ENCODE data around the gene ANKFN1. TPM values are rescaled to one million over a fixed set of nuclear protein-coding genes. Genes with fewer than 3 reads are reported as not detected.
"Not testable (repeated sequence)": the region's sequence is repeated elsewhere in the genome, so short reads cannot be mapped to it uniquely, and the experiment has no call there.

Gene ANKFN1
- total RNA-seq, 3 donors from 2014 or later = not detected

DNA sequence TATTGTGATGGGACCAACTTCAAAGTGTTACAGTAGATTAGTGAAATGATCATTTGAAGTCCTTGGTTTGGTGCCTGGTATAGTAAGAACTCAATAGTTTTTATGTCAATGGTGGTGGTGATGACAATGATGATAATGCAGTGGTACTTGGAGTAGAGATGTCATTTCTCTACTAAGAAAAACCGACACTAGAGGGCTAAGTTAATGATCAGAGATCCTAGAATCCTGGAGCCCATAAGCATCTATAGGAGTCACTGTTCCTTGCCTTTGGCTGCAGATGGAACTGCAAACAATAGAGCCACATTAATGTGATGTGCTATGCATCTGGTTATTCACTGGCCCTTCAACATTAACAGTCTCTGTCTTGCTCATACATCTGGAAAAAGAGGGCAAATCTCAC, 103.8 kb downstream of the ANKFN1 start:
- no peak for DNase-seq
- no peaks in the 10 kb centered on the region for H3K9me3 Mint-ChIP-seq
- no peaks in the 10 kb centered on the region for H3K36me3 Mint-ChIP-seq (ENCODE audit: insufficient read depth)
- peaks cover 6% of the 10 kb centered on the region for H3K27me3 Mint-ChIP-seq (ENCODE audit: low read depth)
- H3K4me3 Mint-ChIP-seq = no peak overlapping the region
- no peak for ATAC-seq
- H3K4me1 Mint-ChIP-seq (ENCODE audit: low read depth) = no peaks in the 10 kb centered on the region

DNA sequence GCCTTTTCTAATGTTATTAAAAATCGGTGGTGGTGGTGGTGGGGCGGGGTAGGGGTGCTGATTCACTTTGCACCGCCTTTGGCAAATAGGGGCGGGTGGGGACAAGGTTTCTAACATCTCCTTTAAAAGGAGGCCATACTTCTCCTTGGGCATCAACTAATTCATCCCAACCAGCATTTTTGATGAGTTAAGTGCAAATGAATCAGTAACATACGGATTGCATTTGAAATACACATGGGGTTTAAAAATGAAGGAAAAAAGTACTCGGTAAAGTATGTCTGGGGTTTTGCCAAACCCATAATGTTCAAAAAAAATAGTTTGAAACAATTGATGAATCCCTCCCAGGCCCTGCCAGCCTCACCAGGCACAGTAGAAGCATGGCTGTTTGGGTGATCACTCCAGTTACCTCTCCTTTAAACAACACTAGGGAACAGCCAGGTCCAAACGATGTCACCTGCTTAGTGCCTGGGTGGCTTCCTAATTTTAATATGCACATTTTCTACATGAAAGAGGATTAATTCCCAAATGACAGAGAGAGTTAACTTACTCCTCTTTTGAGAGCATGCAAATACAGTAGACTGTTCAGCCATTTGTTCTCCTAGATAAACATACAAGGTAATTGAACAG, 107.2 kb downstream of the ANKFN1 start:
- H3K4me3 Mint-ChIP-seq = no peak overlapping the region
- no peaks in the 10 kb centered on the region for H3K9me3 Mint-ChIP-seq
- H3K27me3 Mint-ChIP-seq (ENCODE audit: low read depth) = peaks cover 4% of the 10 kb centered on the region
- ATAC-seq (no peak), DNase-seq (no peak)
- H3K36me3 Mint-ChIP-seq (ENCODE audit: insufficient read depth) = no peaks in the 10 kb centered on the region
- H3K4me1 Mint-ChIP-seq (ENCODE audit: low read depth) = no peaks in the 10 kb centered on the region

DNA sequence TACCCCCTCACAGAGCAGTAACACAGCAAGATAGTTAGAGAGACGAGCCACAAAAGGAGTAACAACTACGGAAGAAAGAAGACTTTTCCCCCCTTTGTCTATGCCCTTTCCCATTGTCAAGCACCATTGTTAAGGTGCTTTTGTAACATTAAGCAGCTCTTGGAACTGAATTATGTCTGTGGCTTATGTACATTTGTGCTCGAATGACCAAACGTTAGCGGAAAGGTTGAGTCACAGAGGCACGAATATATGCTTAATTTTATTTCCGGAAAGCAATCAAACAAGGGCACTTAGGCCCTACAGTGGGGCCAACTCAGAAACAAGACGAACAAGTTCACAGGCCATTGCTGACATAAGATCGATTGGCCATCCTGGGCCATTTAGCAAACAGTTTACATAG, 109.5 kb downstream of the ANKFN1 start:
- Mint-ChIP-seq H3K4me3 (no peak overlapping the region), H3K27me3 (ENCODE audit: low read depth) (peaks cover 4% of the 10 kb centered on the region), H3K4me1 (ENCODE audit: low read depth) (no peaks in the 10 kb centered on the region), H3K36me3 (ENCODE audit: insufficient read depth) (no peaks in the 10 kb centered on the region), H3K9me3 (no peaks in the 10 kb centered on the region)
- no peak for DNase-seq
- no peak for ATAC-seq

DNA sequence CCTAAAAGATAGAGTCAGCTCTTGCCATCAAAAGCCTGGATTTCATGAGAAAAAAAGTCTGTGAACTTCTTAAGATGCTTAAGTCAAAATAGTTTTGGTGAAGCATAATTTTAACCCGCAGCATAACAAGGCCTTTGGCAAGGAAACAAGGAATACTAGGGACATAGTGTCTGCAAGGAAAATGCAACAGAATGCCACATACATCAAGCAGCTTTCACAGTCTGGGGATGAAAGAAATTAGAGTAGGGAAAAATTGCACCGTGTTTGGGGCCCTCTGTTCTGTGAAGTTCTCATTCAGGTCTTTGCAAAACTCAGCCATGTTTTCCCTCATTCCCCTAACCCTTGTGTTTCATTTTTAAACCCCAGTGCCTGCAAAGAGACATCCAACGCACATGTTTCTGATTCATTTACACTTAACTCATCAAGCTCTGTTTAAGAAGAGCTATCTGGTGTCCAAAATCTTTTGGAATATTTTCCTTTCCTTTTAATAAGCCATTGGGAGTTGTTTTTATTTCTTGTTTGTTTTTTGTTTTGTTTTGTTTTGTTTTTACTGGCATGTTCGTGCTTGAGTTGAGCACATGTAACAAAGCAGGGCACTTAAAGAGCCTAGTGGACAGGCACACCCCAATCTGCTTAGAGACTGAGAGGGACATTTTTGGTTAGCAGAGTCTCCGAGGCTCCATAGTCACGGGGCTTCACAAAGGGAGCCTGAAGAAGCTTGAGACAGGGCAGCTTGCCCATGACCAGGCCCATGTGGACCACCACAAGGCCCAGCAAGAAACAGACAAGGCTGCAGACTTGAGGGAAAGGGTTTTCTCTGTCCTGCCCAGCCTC, 116.5 kb downstream of the ANKFN1 start:
- DNase-seq = no peak
- Mint-ChIP-seq H3K27me3 (ENCODE audit: low read depth) (no peaks in the 10 kb centered on the region), H3K4me1 (ENCODE audit: low read depth) (no peaks in the 10 kb centered on the region), H3K36me3 (ENCODE audit: insufficient read depth) (no peaks in the 10 kb centered on the region), H3K4me3 (no peak overlapping the region), H3K9me3 (no peaks in the 10 kb centered on the region)
- no peak for ATAC-seq

DNA sequence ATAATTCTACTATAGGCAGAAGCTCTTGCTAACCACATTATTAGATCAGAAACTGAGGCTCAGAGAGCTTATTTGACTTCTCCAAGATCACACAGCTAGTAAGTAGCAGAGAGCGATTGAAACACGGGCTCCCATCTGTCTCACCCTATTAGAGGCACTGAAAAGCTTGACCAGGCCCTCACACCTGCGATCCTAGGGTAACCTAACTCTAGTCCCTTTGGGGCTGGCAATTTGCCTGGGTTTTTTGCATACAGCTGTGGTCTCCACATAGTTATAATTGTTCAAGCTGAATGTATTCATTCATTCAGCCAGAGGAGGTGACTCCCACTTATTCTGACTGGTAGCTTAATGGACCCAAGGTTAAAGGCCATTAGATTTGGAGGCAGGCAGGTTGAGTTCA, 121.2 kb downstream of the ANKFN1 start:
- ATAC-seq (no peak), DNase-seq (no peak)
- Mint-ChIP-seq H3K4me1 (ENCODE audit: low read depth) (no peaks in the 10 kb centered on the region), H3K27me3 (ENCODE audit: low read depth) (no peaks in the 10 kb centered on the region), H3K4me3 (no peak overlapping the region), H3K9me3 (no peaks in the 10 kb centered on the region), H3K36me3 (ENCODE audit: insufficient read depth) (no peaks in the 10 kb centered on the region)

DNA sequence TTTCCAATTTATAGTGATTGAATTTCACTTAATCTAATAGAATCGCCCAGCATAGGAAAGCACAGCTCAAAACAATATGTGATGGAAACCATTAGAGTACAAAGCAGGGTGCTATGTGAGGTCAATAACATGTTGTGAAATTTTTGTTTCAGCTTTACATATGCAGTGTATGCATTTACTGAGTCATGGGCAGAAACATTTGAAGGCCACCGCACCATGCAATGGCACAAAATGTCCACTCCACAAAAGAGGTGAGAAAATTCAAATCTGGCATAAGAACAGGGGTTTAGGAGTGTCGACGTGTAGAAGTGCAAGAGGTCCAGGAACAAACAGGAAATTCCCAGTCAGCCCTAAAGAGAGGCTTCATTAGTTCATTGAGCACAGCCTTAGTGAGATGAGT, 131.2 kb downstream of the ANKFN1 start:
- H3K36me3 Mint-ChIP-seq (ENCODE audit: insufficient read depth) = no peaks in the 10 kb centered on the region
- DNase-seq = no peak
- H3K9me3 Mint-ChIP-seq = no peaks in the 10 kb centered on the region
- no peak for ATAC-seq
- no peaks in the 10 kb centered on the region for H3K4me1 Mint-ChIP-seq (ENCODE audit: low read depth)
- H3K4me3 Mint-ChIP-seq = no peak overlapping the region
- no peaks in the 10 kb centered on the region for H3K27me3 Mint-ChIP-seq (ENCODE audit: low read depth)

DNA sequence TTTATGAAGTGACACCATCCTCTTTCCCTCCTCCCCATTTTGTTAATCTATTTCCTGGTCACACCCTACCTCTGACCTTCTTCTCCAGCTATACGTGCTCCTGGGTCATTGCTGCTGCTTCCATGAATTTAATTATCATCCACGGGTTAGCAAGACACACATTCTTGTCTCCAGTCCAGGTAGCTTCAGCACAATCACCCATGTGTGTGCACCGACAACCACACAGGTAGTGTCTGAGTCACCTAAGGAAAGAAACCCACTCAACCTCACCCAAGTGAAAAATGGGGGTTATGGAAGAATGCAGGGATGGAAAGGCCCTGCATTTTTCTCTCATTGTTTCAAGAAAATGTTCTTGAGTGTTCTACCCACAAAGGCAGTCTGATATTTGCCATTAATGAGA, 135.5 kb downstream of the ANKFN1 start:
- H3K9me3 Mint-ChIP-seq; H3K4me3 Mint-ChIP-seq; ATAC-seq; H3K36me3 Mint-ChIP-seq (ENCODE audit: insufficient read depth); H3K27me3 Mint-ChIP-seq (ENCODE audit: low read depth); DNase-seq: not testable (repeated sequence)
- peaks cover 18% of the 10 kb centered on the region for H3K4me1 Mint-ChIP-seq (ENCODE audit: low read depth)

DNA sequence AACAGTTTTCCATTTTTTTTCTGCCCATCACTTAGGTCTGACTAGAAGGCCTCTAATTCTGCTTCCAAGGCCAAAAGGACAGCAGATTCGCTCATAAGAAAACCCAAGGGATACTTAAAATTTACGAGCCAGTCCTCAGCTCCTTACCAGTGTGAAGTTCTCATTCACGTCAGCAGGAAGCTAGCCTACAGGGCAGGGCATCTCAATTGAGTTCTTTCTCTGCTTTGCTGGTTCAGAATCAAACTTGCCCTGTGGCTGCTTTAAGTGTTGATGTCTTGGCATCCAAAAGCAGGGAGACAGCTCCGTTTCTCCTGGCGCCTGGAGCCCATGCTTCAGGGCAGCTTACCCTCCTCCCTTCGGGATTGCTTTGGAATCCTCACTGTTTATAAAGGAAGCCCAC, 136.0 kb downstream of the ANKFN1 start:
- Mint-ChIP-seq H3K4me3 (no peak overlapping the region), H3K4me1 (ENCODE audit: low read depth) (peaks cover 18% of the 10 kb centered on the region), H3K27me3 (ENCODE audit: low read depth) (no peaks in the 10 kb centered on the region), H3K9me3 (no peaks in the 10 kb centered on the region), H3K36me3 (ENCODE audit: insufficient read depth) (no peaks in the 10 kb centered on the region)
- no peak for DNase-seq
- ATAC-seq = no peak

DNA sequence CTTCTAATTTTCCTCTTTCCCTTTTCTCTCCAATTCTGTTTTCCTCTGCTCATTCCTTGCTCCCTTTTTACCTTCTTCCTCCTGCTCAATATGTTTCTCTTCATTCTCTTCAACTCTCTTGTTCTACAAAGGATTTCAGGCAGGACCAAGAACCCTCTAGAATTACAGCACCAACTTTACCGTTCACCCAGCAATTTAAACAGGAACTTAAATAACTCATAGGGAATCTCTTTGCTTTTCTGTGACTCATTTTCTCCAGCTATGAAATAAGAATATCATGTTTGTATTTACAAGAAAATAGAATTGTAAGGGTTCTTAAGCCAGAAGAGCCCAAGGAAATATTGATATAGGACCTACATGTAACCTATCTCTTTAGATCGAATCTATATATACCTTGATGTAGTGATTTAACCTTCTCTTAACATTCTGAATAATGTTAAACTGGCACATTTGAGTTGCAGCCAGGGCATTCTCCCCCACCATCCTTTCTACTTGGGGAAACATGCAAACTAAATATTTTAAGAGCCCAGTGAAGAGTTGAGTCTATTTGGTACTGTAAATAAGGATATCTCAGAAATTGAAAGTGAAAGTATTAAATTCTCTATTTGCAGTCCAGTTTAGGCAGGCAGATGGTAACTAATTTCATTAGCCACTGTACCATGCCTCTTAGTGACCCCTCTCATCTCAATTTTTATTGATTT, 137.0 kb downstream of the ANKFN1 start:
- Mint-ChIP-seq H3K4me3 (peak overlapping the region; percentile 19), H3K36me3 (ENCODE audit: insufficient read depth) (no peaks in the 10 kb centered on the region)
- ATAC-seq = no peak

DNA sequence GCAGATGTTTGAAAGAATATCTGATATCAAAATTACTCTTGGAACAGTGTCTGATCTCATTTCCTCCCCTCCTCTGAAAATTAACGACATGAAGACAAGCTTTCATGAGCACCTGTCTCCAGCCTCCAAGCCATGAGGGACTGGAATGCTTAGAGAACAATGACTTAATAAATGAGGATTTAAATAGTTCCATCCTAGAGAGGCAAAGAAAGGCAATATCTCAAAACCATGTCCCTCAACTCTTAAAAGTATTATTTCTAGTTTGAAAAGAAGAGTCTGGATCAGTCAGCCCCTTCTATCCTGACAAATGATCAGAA, 137.5 kb downstream of the ANKFN1 start:
- H3K9me3 Mint-ChIP-seq = no peaks in the 10 kb centered on the region
- peaks cover 18% of the 10 kb centered on the region for H3K4me1 Mint-ChIP-seq (ENCODE audit: low read depth)
- H3K4me3 Mint-ChIP-seq = peak overlapping the region; percentile 19
- ATAC-seq (no peak), DNase-seq (no peak)
- no peaks in the 10 kb centered on the region for H3K27me3 Mint-ChIP-seq (ENCODE audit: low read depth)
- no peaks in the 10 kb centered on the region for H3K36me3 Mint-ChIP-seq (ENCODE audit: insufficient read depth)

More for the DNA sequence above, 137.0 kb downstream of the ANKFN1 start:
- no peaks in the 10 kb centered on the region for H3K9me3 Mint-ChIP-seq
- no peaks in the 10 kb centered on the region for H3K27me3 Mint-ChIP-seq (ENCODE audit: low read depth)
- peaks cover 18% of the 10 kb centered on the region for H3K4me1 Mint-ChIP-seq (ENCODE audit: low read depth)
- no peak for DNase-seq

DNA sequence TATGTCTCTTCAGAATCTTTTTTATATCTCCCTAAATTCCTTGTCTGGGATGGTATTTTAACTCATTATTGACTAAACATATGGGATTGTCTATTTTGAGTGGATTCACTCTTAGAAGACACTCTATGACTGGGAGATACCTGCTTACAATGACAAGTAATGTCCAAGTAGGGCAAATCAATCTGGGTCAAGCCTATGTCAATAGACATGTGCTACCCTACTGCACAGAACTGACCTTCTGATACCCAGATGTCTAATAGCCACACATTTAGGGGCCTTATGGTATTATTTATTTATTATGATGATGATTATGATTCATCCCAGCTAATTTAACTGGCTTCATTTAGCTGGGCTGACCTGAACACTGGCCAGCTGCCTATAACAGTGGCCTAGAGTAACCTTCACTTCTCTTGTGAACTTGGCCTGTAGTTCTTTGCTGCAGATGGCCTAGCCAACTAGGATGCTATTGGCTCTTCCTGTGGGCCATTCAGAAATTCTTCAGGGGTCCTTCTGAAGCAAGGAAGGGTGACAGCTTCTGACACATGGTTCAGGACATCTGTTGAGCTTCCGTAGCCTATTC, 138.0 kb downstream of the ANKFN1 start:
- Mint-ChIP-seq H3K36me3 (ENCODE audit: insufficient read depth) (no peaks in the 10 kb centered on the region), H3K4me1 (ENCODE audit: low read depth) (peaks cover 18% of the 10 kb centered on the region), H3K4me3 (no peak overlapping the region), H3K27me3 (ENCODE audit: low read depth) (no peaks in the 10 kb centered on the region), H3K9me3 (no peaks in the 10 kb centered on the region)
- DNase-seq (no peak), ATAC-seq (no peak)

DNA sequence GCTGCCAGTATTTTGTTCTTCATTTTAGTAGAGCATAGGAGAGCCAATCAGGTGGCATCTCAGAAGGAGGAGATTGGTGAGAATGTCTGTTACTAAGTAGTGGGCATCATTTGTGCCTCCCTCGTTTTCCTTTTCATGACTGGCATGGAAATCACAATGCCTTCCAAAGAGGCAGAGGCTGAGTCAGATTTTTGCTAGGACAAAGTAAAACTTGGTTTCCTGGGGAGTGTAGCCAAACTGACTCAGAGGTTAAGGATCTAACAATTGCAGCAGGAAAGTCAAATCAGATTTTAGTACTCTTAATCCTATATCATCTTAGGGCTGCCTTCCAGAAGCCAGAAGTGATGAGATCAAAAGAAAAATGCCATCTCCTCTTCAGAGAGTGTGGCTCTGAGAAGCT, 138.7 kb downstream of the ANKFN1 start:
- Mint-ChIP-seq H3K4me1 (ENCODE audit: low read depth) (peaks cover 21% of the 10 kb centered on the region), H3K27me3 (ENCODE audit: low read depth) (no peaks in the 10 kb centered on the region), H3K4me3 (no peak overlapping the region), H3K9me3 (no peaks in the 10 kb centered on the region), H3K36me3 (ENCODE audit: insufficient read depth) (no peaks in the 10 kb centered on the region)
- ATAC-seq (no peak), DNase-seq (no peak)

DNA sequence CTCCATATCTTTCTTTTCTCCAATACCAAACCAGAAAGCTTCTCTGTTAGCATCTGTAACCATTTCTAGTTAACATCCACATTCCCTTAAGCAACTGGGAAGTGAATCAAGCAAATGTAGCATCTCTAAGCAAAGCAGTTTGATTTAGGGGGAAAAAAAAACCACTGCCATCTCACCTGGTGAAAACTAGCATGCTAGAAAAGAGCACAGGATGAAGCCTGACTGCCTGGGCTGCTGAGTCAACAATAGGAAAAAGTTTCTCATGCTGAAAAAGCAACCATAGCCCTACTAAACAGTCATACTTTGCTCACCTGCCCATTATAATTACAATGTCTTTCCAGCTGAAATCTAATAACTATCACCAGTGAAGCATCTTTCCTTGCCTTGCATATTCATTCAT, 139.3 kb downstream of the ANKFN1 start:
- Mint-ChIP-seq H3K9me3 (no peaks in the 10 kb centered on the region), H3K27me3 (ENCODE audit: low read depth) (no peaks in the 10 kb centered on the region), H3K36me3 (ENCODE audit: insufficient read depth) (no peaks in the 10 kb centered on the region), H3K4me3 (no peak overlapping the region), H3K4me1 (ENCODE audit: low read depth) (peaks cover 26% of the 10 kb centered on the region)
- ATAC-seq (peak in 1 of 2 donors; percentile 65), DNase-seq (no peak)

DNA sequence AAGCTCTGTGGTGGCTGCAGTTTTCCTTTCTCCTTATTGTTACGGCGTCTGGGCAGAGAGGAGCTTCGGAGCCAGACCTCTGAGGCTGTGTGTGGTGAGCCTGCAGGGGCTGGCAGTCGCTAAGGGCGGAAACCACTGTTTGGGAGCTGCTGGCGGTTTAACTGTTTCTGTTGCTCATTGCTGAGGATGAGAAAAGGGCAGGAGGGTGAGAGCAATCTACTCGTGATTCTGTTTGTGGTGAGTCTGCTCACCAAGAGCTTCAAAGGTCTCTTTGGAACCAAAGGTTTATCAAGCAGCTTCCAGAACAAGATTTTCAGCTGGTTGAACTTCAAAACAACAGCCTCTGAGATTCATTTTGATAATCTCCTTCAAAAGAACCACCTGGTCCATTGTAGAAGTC, 143.9 kb downstream of the ANKFN1 start:
- Mint-ChIP-seq H3K9me3 (no peaks in the 10 kb centered on the region), H3K27me3 (ENCODE audit: low read depth) (no peaks in the 10 kb centered on the region), H3K4me1 (ENCODE audit: low read depth) (peaks cover 11% of the 10 kb centered on the region), H3K36me3 (ENCODE audit: insufficient read depth) (no peaks in the 10 kb centered on the region), H3K4me3 (peak overlapping the region; percentile 13)
- DNase-seq (no peak), ATAC-seq (peak in 1 of 2 donors; percentile 68)
